CD14-positive monocyte (primary cell): ENCODE data around the gene CLEC3A. TPM values are rescaled to one million over a fixed set of nuclear protein-coding genes. Genes with fewer than 3 reads are reported as not detected.

ENCODE experiments used
- DNase-seq, 3 donors: peaks; one replicate each; pipeline ENCODE4 v3.0.0-alpha.2; 2011 to 2022
- H2AFZ ChIP-seq: 2 replicates; pipeline ENCODE4 v1.6.0; 2012; ENCODE audit warnings: mild to moderate bottlenecking, low read depth, low read length, inconsistent platforms; ENCODE audit not compliant: insufficient read depth, poor library complexity, severe bottlenecking
- H3K27ac ChIP-seq, 2 donors: 1 replicate in 1 of 2; 2 replicates in 1 of 2; pipeline ENCODE4 v1.5.1; 2012 to 2013; ENCODE audit warnings: low read length in 2 of 2, control low read depth in 1 of 2, inconsistent platforms in 1 of 2, low read depth in 1 of 2, mild to moderate bottlenecking in 1 of 2
- H3K27me3 ChIP-seq, 2 donors: one replicate each; pipeline versions ENCODE4 v1.6.0 to v1.6.1; 2011 to 2013; ENCODE audit warnings: low read length in 2 of 2; ENCODE audit not compliant: control insufficient read depth in 2 of 2, insufficient read depth in 2 of 2
- H3K36me3 ChIP-seq, 2 donors: replicated peaks in 1 of 2; 1 replicate in 1 of 2; 2 replicates in 1 of 2; pipeline versions ENCODE4 v1.5.1 to v1.6.1; 2012 to 2013; ENCODE audit warnings: low read length in 2 of 2, control low read depth in 1 of 2, inconsistent platforms in 1 of 2, mild to moderate bottlenecking in 1 of 2; ENCODE audit not compliant: insufficient read depth in 2 of 2, control insufficient read depth in 1 of 2
- H3K4me1 ChIP-seq, 2 donors: 1 replicate in 1 of 2; 2 replicates in 1 of 2; pipeline versions ENCODE4 v1.5.1 to v1.6.1; 2012 to 2013; ENCODE audit warnings: low read length in 2 of 2, control low read depth in 1 of 2, inconsistent platforms in 1 of 2, mild to moderate bottlenecking in 1 of 2, moderate library complexity in 1 of 2; ENCODE audit not compliant: insufficient read depth in 2 of 2, control insufficient read depth in 1 of 2
- H3K4me2 ChIP-seq: replicated peaks from 2 replicates; pipeline ENCODE3; 2012; ENCODE audit warnings: low read length, moderate library complexity, mild to moderate bottlenecking; ENCODE audit not compliant: poor library complexity, severe bottlenecking; ENCODE audit errors: extremely low read depth
- H3K4me3 ChIP-seq, 3 experiments: fragments of 200-600 bp in 1 of 3; sonication (generic) in 1 of 3; replicated peaks in 1 of 3; 1 replicate in 2 of 3; 2 replicates in 1 of 3; pipeline ENCODE4 v1.5.1; 2011 to 2013; ENCODE audit warnings: low read length in 3 of 3, mild to moderate bottlenecking in 3 of 3, control low read depth in 2 of 3, low read depth in 2 of 3, inconsistent platforms in 1 of 3, moderate library complexity in 1 of 3
- H3K79me2 ChIP-seq: 2 replicates; pipeline ENCODE4 v1.6.0; 2012; ENCODE audit warnings: mild to moderate bottlenecking, control low read depth, inconsistent platforms, low read length, moderate library complexity; ENCODE audit not compliant: insufficient read depth
- H3K9ac ChIP-seq: 2 replicates; pipeline ENCODE4 v1.6.0; 2017; ENCODE audit warnings: low read length, mild to moderate bottlenecking; ENCODE audit not compliant: insufficient read depth, poor library complexity, severe bottlenecking
- H3K9me3 ChIP-seq, 2 donors: replicated peaks in 1 of 2; 1 replicate in 1 of 2; 2 replicates in 1 of 2; pipeline versions ENCODE4 v1.5.1 to v1.6.1; 2012 to 2013; ENCODE audit warnings: low read length in 2 of 2, control low read depth in 1 of 2; ENCODE audit not compliant: control insufficient read depth in 1 of 2, insufficient read depth in 1 of 2
- H4K20me1 ChIP-seq: 2 replicates; pipeline ENCODE4 v1.6.0; 2012; ENCODE audit warnings: mild to moderate bottlenecking, low read length, control low read depth, moderate library complexity; ENCODE audit not compliant: insufficient read depth
- H3K27ac Mint-ChIP-seq, 7 donors: one replicate each; pipeline ENCODE4 v1.8.0; 2020; ENCODE audit warnings: mild to moderate bottlenecking in 7 of 7, mixed read lengths in 7 of 7, moderate library complexity in 6 of 7, inconsistent platforms in 2 of 7
- H3K27me3 Mint-ChIP-seq, 3 donors: one replicate each; pipeline ENCODE4 v1.8.0; 2021 to 2022; ENCODE audit warnings: low read depth in 3 of 3, mild to moderate bottlenecking in 3 of 3, mixed read lengths in 3 of 3, moderate library complexity in 3 of 3, inconsistent platforms in 1 of 3
- H3K36me3 Mint-ChIP-seq, 2 donors: one replicate each; pipeline ENCODE4 v1.8.0; 2020; ENCODE audit warnings: mixed read lengths in 2 of 2, inconsistent platforms in 1 of 2, mild to moderate bottlenecking in 1 of 2
- H3K4me1 Mint-ChIP-seq: one replicate; pipeline ENCODE4 v1.8.0; 2020; ENCODE audit warnings: mild to moderate bottlenecking, mixed read lengths
- H3K4me3 Mint-ChIP-seq, 2 donors: one replicate each; pipeline ENCODE4 v1.8.0; 2020; ENCODE audit warnings: mild to moderate bottlenecking in 2 of 2, mixed read lengths in 2 of 2, moderate library complexity in 1 of 2
- H3K9me3 Mint-ChIP-seq, 7 donors: one replicate each; pipeline ENCODE4 v1.8.0; 2020 to 2022; ENCODE audit warnings: mixed read lengths in 7 of 7, mild to moderate bottlenecking in 6 of 7, moderate library complexity in 6 of 7, inconsistent platforms in 2 of 7
- WGBS: methylation state at CpG from one replicate; pipeline ENCODE4 v1.1.5; 2013; ENCODE audit warnings: missing lambda C conversion rate; ENCODE audit not compliant: insufficient coverage; 5-methylcytosine and 5-hydroxymethylcytosine counted together
- intact Hi-C, 2 donors: fragments of 100-400 bp; cut with micrococcal nuclease; formaldehyde crosslinking; loops; one replicate each; pipeline versions ENCODE4 v1.15.0 to v1.15.1; 2023
- polyA plus RNA-seq, 3 donors: library from polyadenylated mRNA; depleted of rRNA in 1 of 3; unstranded in 2 of 3; stranded (reverse) in 1 of 3; fragments of 300-500 nt in 2 of 3; fragments of >200 nt in 1 of 3; fragmentation: Illumina TruSeq in 2 of 3; gene quantifications; 1 replicate in 2 of 3; 2 replicates in 1 of 3; pipeline ENCODE4 v1.2.3, GENCODE V29; 2012 to 2021
- TF ChIP-seq, protein P1 (sequence below): fragments of 200-600 bp; IDR thresholded peaks from one replicate; pipeline ENCODE4 v1.8.0; 2022; ENCODE audit warnings: antibody characterized with exemption, mild to moderate bottlenecking

CLEC3A gene
- polyA plus RNA-seq, 3 donors = not detected

DNA sequence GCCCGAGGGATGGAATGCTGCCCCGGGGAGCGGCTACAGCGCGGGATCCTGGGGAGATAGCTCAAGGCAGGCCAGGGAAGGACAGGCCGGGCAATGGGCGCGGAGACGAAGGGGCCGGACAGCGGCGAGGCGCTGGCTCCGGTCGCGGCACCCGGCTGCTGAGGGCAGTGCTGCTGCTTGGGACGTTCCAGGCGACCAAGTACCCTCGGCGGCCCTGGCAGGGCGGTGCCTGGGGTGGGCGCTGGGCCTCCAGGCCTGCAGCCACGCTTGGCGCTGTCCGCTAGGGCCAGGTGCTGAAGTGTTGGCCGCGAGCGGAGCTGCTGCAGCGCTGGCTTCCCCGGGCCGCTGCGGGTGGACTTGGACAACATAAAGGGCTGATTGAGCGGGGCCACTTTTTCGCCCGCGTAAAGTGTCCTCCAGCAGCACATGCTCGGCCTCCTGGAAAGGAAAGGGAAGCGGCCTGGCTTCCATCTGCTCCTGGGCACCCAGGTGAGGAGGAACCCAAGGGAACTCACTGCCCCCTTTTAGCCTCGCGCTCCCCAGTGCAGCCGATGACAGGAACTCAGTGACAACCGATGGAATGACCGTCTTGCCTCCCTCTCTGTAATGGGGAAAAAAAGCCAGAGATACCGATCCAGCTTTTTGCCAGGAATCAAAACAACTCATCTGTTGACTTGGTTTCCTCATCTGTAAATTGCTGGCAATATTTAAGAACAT, 23.7 kb downstream of the CLEC3A start:
- no peaks in the 10 kb centered on the region for H3K36me3 ChIP-seq
- H3K4me1 ChIP-seq = no peaks in the 10 kb centered on the region
- no peak overlapping the region for H3K27ac ChIP-seq
- H3K27me3 ChIP-seq = peaks cover 0 to 7% of the 10 kb centered on the region in 2 donors
- H3K9ac ChIP-seq = no peak overlapping the region
- Mint-ChIP-seq H3K36me3 (no peaks in the 10 kb centered on the region), H3K27ac (no peak overlapping the region), H3K4me3 (peak overlapping the region in 1 of 2 donors; percentile 46), H3K4me1 (no peaks in the 10 kb centered on the region), H3K27me3 (peaks cover 9 to 23% (median 12%) of the 10 kb centered on the region in 3 donors), H3K9me3 (peaks cover 0 to 5% (median 0%) of the 10 kb centered on the region in 7 donors)
- no peak overlapping the region for H3K4me2 ChIP-seq
- TF ChIP-seq, protein P1, sequence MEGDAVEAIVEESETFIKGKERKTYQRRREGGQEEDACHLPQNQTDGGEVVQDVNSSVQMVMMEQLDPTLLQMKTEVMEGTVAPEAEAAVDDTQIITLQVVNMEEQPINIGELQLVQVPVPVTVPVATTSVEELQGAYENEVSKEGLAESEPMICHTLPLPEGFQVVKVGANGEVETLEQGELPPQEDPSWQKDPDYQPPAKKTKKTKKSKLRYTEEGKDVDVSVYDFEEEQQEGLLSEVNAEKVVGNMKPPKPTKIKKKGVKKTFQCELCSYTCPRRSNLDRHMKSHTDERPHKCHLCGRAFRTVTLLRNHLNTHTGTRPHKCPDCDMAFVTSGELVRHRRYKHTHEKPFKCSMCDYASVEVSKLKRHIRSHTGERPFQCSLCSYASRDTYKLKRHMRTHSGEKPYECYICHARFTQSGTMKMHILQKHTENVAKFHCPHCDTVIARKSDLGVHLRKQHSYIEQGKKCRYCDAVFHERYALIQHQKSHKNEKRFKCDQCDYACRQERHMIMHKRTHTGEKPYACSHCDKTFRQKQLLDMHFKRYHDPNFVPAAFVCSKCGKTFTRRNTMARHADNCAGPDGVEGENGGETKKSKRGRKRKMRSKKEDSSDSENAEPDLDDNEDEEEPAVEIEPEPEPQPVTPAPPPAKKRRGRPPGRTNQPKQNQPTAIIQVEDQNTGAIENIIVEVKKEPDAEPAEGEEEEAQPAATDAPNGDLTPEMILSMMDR = no peak
- WGBS = 11% methylated on average over 41 of the region's 45 CpGs
- no peak overlapping the region for H3K4me3 ChIP-seq
- intact Hi-C loops = no loop called here
- H3K9me3 ChIP-seq = no peaks in the 10 kb centered on the region
- no peaks in the 10 kb centered on the region for H3K79me2 ChIP-seq
- DNase-seq = no peak
- H4K20me1 ChIP-seq = no peaks in the 10 kb centered on the region
- H2AFZ ChIP-seq = no peak overlapping the region

DNA sequence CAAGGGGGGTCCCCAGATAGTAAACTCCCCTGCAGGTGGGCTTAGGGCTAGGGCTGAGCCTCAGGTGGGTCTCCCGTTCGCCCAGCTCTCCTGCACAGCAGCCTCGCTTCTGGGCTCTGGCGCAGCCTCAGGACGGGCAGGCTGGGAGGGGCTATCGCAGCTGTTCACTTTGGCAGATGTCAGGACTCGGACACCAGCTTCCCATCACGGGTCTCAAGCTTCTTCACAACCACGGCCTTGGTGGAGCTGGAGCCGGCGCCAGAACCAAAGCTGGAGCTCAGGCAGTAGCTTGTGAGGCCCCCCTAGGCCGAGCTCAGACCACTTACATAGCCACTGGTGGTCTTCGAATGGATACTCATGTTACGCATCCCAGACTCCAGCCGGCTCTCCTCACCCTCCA, 26.0 kb downstream of the CLEC3A start:
- Histone ChIP-seq H3K4me3 (no peak overlapping the region), H3K79me2 (no peaks in the 10 kb centered on the region), H3K9me3 (no peaks in the 10 kb centered on the region), H3K27ac (no peak overlapping the region), H3K4me2 (no peak overlapping the region), H4K20me1 (no peaks in the 10 kb centered on the region), H3K36me3 (no peaks in the 10 kb centered on the region), H2AFZ (no peak overlapping the region), H3K9ac (no peak overlapping the region), H3K27me3 (peaks cover 0 to 7% of the 10 kb centered on the region in 2 donors), H3K4me1 (no peaks in the 10 kb centered on the region)
- no peak overlapping the region for H3K27ac Mint-ChIP-seq
- H3K36me3 Mint-ChIP-seq = no peaks in the 10 kb centered on the region
- no peak for DNase-seq
- TF ChIP-seq, protein P1 = no peak
- 94% methylated on average over 15 of the region's 15 CpGs for WGBS
- intact Hi-C loops = no loop called here
- H3K4me3 Mint-ChIP-seq = no peak overlapping the region
- H3K9me3 Mint-ChIP-seq = peaks cover 0 to 5% (median 0%) of the 10 kb centered on the region in 7 donors
- H3K4me1 Mint-ChIP-seq = no peaks in the 10 kb centered on the region
- H3K27me3 Mint-ChIP-seq = peaks cover 9 to 23% (median 12%) of the 10 kb centered on the region in 3 donors
